Peyer's patch (tissue), 4 donors: ENCODE results near the gene NEU4. TPM values are rescaled to one million over a fixed set of nuclear protein-coding genes. Genes with fewer than 3 reads are reported as not detected.

Experiments
- DNase-seq, 3 donors: peaks; one replicate each; pipeline ENCODE4 v3.0.0-alpha.2; 2017 to 2019
- H3K27ac ChIP-seq, 4 donors: fragments of 200-600 bp; sonication (generic); one replicate each; pipeline ENCODE4 v1.5.1; 2016 to 2019
- H3K27me3 ChIP-seq, 2 donors: fragments of 200-600 bp; sonication (generic); one replicate each; pipeline ENCODE4 v1.5.1; 2019
- H3K36me3 ChIP-seq, 3 donors: fragments of 200-600 bp; sonication (generic); one replicate each; pipeline ENCODE4 v1.5.1; 2016 to 2019
- H3K4me1 ChIP-seq, 4 donors: fragments of 200-600 bp; sonication (generic); one replicate each; pipeline ENCODE4 v1.5.1; 2016 to 2019
- H3K4me3 ChIP-seq, 4 donors: fragments of 200-600 bp; sonication (generic); 1 replicate in 3 of 4; 2 replicates in 1 of 4; pipeline ENCODE4 v1.5.1; 2016 to 2019; ENCODE audit warnings: mild to moderate bottlenecking in 1 of 4
- H3K9me3 ChIP-seq, 4 donors: fragments of 200-600 bp; sonication (generic); one replicate each; pipeline ENCODE4 v1.5.1; 2016 to 2019; ENCODE audit warnings: mild to moderate bottlenecking in 1 of 4
- CTCF ChIP-seq, 6 experiments: fragments of 450-650 bp in 4 of 6; fragments of 200-600 bp in 2 of 6; sonication (generic) in 1 of 6; IDR thresholded peaks; one replicate each; pipeline ENCODE4 v1.5.1; 2017 to 2019; ENCODE audit warnings: antibody characterized with exemption in 6 of 6, mild to moderate bottlenecking in 3 of 6, moderate library complexity in 1 of 6
- POLR2A ChIP-seq, 2 donors: fragments of 450-650 bp; IDR thresholded peaks; one replicate each; pipeline ENCODE4 v1.5.1; 2017; ENCODE audit warnings: antibody characterized with exemption in 2 of 2, mild to moderate bottlenecking in 2 of 2, moderate library complexity in 2 of 2
- total RNA-seq, 4 donors: library from RNA; depleted of rRNA; stranded (reverse); fragments of >200 nt; gene quantifications; one replicate each; pipeline ENCODE4 v1.1.0, GENCODE V29; 2016

NEU4 gene
- total RNA-seq, 4 donors from 2014 or later = 35.5 to 73.3 (median 55.9) TPM

- Histone ChIP-seq H3K36me3 (no peaks in the 10 kb centered on the region), H3K4me3 (no peak overlapping the region), H3K9me3 (no peaks in the 10 kb centered on the region), H3K4me1 (peaks cover 0 to 16% (median 4%) of the 10 kb centered on the region in 4 donors), H3K27me3 (no peaks in the 10 kb centered on the region), H3K27ac (no peak overlapping the region)
- peak in 1 of 3 donors; percentile 1 for DNase-seq
- TF ChIP-seq CTCF (IDR thresholded peaks at IDR 0.05) (no peak), POLR2A (IDR thresholded peaks at IDR 0.05) (no peak)
Observed at GRCh38 chr2:241848761-241849615, 40.0 kb downstream of the NEU4 start.

- Histone ChIP-seq H3K27ac (no peak overlapping the region), H3K27me3 (no peaks in the 10 kb centered on the region), H3K9me3 (no peaks in the 10 kb centered on the region), H3K4me3 (no peak overlapping the region), H3K4me1 (peaks cover 0 to 7% (median under 1%) of the 10 kb centered on the region in 4 donors), H3K36me3 (no peaks in the 10 kb centered on the region)
- TF ChIP-seq POLR2A (IDR thresholded peaks at IDR 0.05) (no peak), CTCF (IDR thresholded peaks at IDR 0.05) (no peak)
- DNase-seq = peak in 2 of 3 donors; percentile 13 to 24
Observed at GRCh38 chr2:241849616-241850543, 40.9 kb downstream of the NEU4 start.

GRCh38 chr2:241850544-241851324, 41.7 kb downstream of the NEU4 start:
- Histone ChIP-seq H3K4me3 (no peak overlapping the region), H3K9me3 (no peaks in the 10 kb centered on the region), H3K4me1 (no peaks in the 10 kb centered on the region), H3K27ac (no peak overlapping the region), H3K27me3 (no peaks in the 10 kb centered on the region), H3K36me3 (no peaks in the 10 kb centered on the region)
- DNase-seq = peak in 2 of 3 donors; percentile 1 to 44
- TF ChIP-seq CTCF (IDR thresholded peaks at IDR 0.05) = no peak
- TF ChIP-seq POLR2A (IDR thresholded peaks at IDR 0.05) = no peak

GRCh38 chr2:241851325-241852115, 42.5 kb downstream of the NEU4 start:
- Histone ChIP-seq H3K9me3 (no peaks in the 10 kb centered on the region), H3K4me3 (no peak overlapping the region), H3K27ac (no peak overlapping the region), H3K36me3 (no peaks in the 10 kb centered on the region), H3K27me3 (no peaks in the 10 kb centered on the region), H3K4me1 (no peaks in the 10 kb centered on the region)
- DNase-seq = peak in 1 of 3 donors; percentile 39
- TF ChIP-seq CTCF (IDR thresholded peaks at IDR 0.05) (no peak), POLR2A (IDR thresholded peaks at IDR 0.05) (no peak)
